K562 (cell line): ENCODE results near the gene FAM83E. TPM values are rescaled to one million over a fixed set of nuclear protein-coding genes. Genes with fewer than 3 reads are reported as not detected.

Experiments used
- ELK3 ChIP-seq: fragments of 450-650 bp; formaldehyde crosslinking; IDR thresholded peaks from 2 replicates; pipeline ENCODE4 v1.4.0; 2020; ENCODE audit warnings: mild to moderate bottlenecking
- FOS ChIP-seq: IDR thresholded peaks from 3 replicates; pipeline ENCODE4 v1.6.1; 2011; ENCODE audit not compliant: insufficient read length; ENCODE audit errors: extremely low read depth
- GMEB1 ChIP-seq: fragments of 250-450 bp; sonication (Bioruptor Pico); IDR thresholded peaks from 2 replicates; pipeline ENCODE4 v1.4.0; 2020; ENCODE audit warnings: mild to moderate bottlenecking
- HMGN3 ChIP-seq: IDR thresholded peaks from 2 replicates; pipeline ENCODE4 v1.6.1; 2011; ENCODE audit warnings: borderline replicate concordance, low read depth, mild to moderate bottlenecking, mixed read lengths, low read length; ENCODE audit not compliant: insufficient read length; ENCODE audit errors: extremely low read depth
- HNRNPLL ChIP-seq: fragments of 200-400 bp; formaldehyde crosslinking; IDR thresholded peaks from 2 replicates; pipeline ENCODE4 v1.6.1; 2017; ENCODE audit warnings: low read length, low read depth, mild to moderate bottlenecking; ENCODE audit not compliant: poor library complexity, severe bottlenecking
- HOXB6 ChIP-seq: fragments of 250-450 bp; sonication (Bioruptor Pico); IDR thresholded peaks from 2 replicates; pipeline ENCODE4 v1.5.1; 2022; ENCODE audit warnings: mild to moderate bottlenecking, borderline replicate concordance
- L3MBTL2 ChIP-seq: fragments of 450-650 bp; IDR thresholded peaks from 2 replicates; pipeline ENCODE4 v1.6.1; 2016; ENCODE audit warnings: mild to moderate bottlenecking, moderate library complexity
- NRF1 ChIP-seq, 2 experiments: fragments of 450-650 bp; IDR thresholded peaks in 1 of 2; conservative IDR thresholded peaks in 1 of 2; 2 replicates each; pipeline ENCODE4 v1.6.1; 2014; ENCODE audit warnings: mild to moderate bottlenecking in 2 of 2
- POLR2H ChIP-seq: IDR thresholded peaks from 2 replicates; pipeline ENCODE4 v1.6.1; 2016; ENCODE audit warnings: missing genetic modification characterization, low read depth, mild to moderate bottlenecking, control low read depth, missing compliant biosample characterization, moderate library complexity
- PTBP1 ChIP-seq: fragments of 200-400 bp; formaldehyde crosslinking; IDR thresholded peaks from 2 replicates; pipeline ENCODE4 v1.6.1; 2017; ENCODE audit warnings: low read depth, low read length
- RBM14 ChIP-seq: fragments of 200-400 bp; formaldehyde crosslinking; IDR thresholded peaks from 2 replicates; pipeline ENCODE4 v1.6.1; 2018; ENCODE audit warnings: low read depth, mild to moderate bottlenecking, low read length, moderate library complexity, borderline replicate concordance; ENCODE audit not compliant: insufficient read depth
- STAT6 ChIP-seq: sonication (generic); formaldehyde crosslinking; IDR thresholded peaks from 2 replicates; pipeline ENCODE4 v1.8.1; 2023; ENCODE audit warnings: mild to moderate bottlenecking, missing genetic modification reagents
- ZKSCAN1 ChIP-seq: fragments of 150-350 bp; IDR thresholded peaks from 2 replicates; pipeline ENCODE4 v1.6.1; 2016; ENCODE audit warnings: low read depth, low read length
- ZNF174 ChIP-seq: fragments of 250-450 bp; sonication (Bioruptor Pico); IDR thresholded peaks from 2 replicates; pipeline ENCODE4 v1.4.0; 2020; ENCODE audit warnings: mild to moderate bottlenecking
- ZNF609 ChIP-seq: sonication (generic); formaldehyde crosslinking; IDR thresholded peaks from 2 replicates; pipeline ENCODE4 v1.8.1; 2023; ENCODE audit warnings: missing genetic modification reagents, mild to moderate bottlenecking, borderline replicate concordance
- ZNF696 ChIP-seq: fragments of 250-450 bp; sonication (Bioruptor Pico); conservative IDR thresholded peaks from 2 replicates; pipeline ENCODE4 v1.4.0; 2020; ENCODE audit warnings: mild to moderate bottlenecking, moderate library complexity
- ZNF77 ChIP-seq: fragments of 250-450 bp; sonication (Bioruptor Pico); IDR thresholded peaks from 2 replicates; pipeline ENCODE4 v1.5.0; 2020
- polyA plus RNA-seq, 8 experiments: library from polyadenylated mRNA; depleted of rRNA in 4 of 8; stranded (reverse) in 5 of 8; unstranded in 3 of 8; fragments of >200 nt; fragmentation: Nextera tagmentation in 2 of 8; fragmentation: Illumina TruSeq in 1 of 8; extraction: Ambion mirVana in 2 of 8; extraction: Trizol in 1 of 8; gene quantifications; 2 replicates each; pipeline versions ENCODE4 v1.2.1 to v1.2.3, GENCODE V29; 2011 to 2014; ENCODE audit warnings: inconsistent platforms in 1 of 8, missing spikeins in 1 of 8
- total RNA-seq, 7 experiments: library from RNA; depleted of rRNA in 6 of 7; stranded (reverse); fragments of >200 nt in 6 of 7; fragmentation: Illumina TruSeq in 2 of 7; extraction: Trizol in 2 of 7; gene quantifications; 2 replicates each; pipeline versions ENCODE4 v1.2.1 to v1.2.3, GENCODE V29; 2011 to 2021; ENCODE audit warnings: low replicate concordance in 1 of 7

Gene FAM83E
- total and polyA plus RNA-seq, 9 of the 15 experiments (the other 6 are each of a cell fraction or from before 2014, with no cell fraction given), result 0.15 to 0.87 (median 0.29) TPM; not detected in 4

- peak; percentile 100 for TF ChIP-seq GMEB1 (CRISPR knock-in tag)
- TF ChIP-seq FOS, result no peak
- peak; percentile 88; the same call in 1 of the 2 replicates for TF ChIP-seq STAT6
- no peak; the same call in 1 of the 2 replicates for TF ChIP-seq ZNF609
- TF ChIP-seq HMGN3, result peak; percentile 87
- TF ChIP-seq ZNF77 (CRISPR knock-in tag), result no peak
- peak; percentile 87 to 89 for TF ChIP-seq NRF1 (conservative IDR thresholded peaks at IDR 0.05 in 1 of 2, IDR thresholded peaks at IDR 0.05 in 1 of 2)
- no peak for TF ChIP-seq RBM14
- TF ChIP-seq ZNF696 (CRISPR knock-in tag), result no peak
- no peak for TF ChIP-seq ELK3 (CRISPR knock-in tag)
- no peak; the same call in none of the 2 replicates for TF ChIP-seq ZKSCAN1
- no peak for TF ChIP-seq PTBP1
- TF ChIP-seq L3MBTL2, result peak; percentile 79
- TF ChIP-seq HOXB6 (CRISPR knock-in tag), result no peak
- peak; percentile 90 for TF ChIP-seq HNRNPLL
- peak; percentile 97 for TF ChIP-seq POLR2H (tag)
- TF ChIP-seq ZNF174 (CRISPR knock-in tag), result no peak
Measured at GRCh38 chr19:48618916-48619691, 4.2 kb upstream of the FAM83E start, which contains the start of the genes RPL18 and SPHK2 (continued).
